HG02798 (cell line): ENCODE data around the gene DNTT.

ENCODE experiments used
- ATAC-seq: cut with Tn5 transposase; IDR thresholded peaks from one replicate; pipeline ENCODE4 v1.9.1; 2021; ENCODE audit warnings: mild to moderate bottlenecking; ENCODE audit not compliant: unreplicated experiment, poor library complexity

DNTT gene

GRCh38 chr10:96371356-96371755, 67.1 kb downstream of the DNTT start:
- no peak for ATAC-seq

- no peak for ATAC-seq
Measured at GRCh38 chr10:96374004-96374403, 69.8 kb downstream of the DNTT start.

- ATAC-seq, result no peak
Measured at GRCh38 chr10:96374639-96374984, 70.4 kb downstream of the DNTT start.

- ATAC-seq, result peak; percentile 77
Measured at GRCh38 chr10:96374985-96375830, 71.0 kb downstream of the DNTT start.

GRCh38 chr10:96376483-96376882, 72.2 kb downstream of the DNTT start:
- ATAC-seq, result peak; percentile 56

GRCh38 chr10:96377816-96378294, 73.6 kb downstream of the DNTT start:
- ATAC-seq, result no peak

- no peak for ATAC-seq
Measured at GRCh38 chr10:96378741-96379140, 74.5 kb downstream of the DNTT start.

GRCh38 chr10:96379758-96380157, 75.5 kb downstream of the DNTT start:
- no peak for ATAC-seq

GRCh38 chr10:96380821-96381220, 76.6 kb downstream of the DNTT start:
- ATAC-seq, result no peak

GRCh38 chr10:96384506-96384905, 80.3 kb downstream of the DNTT start:
- no peak for ATAC-seq

- ATAC-seq, result no peak
Measured at GRCh38 chr10:96387161-96387560, 82.9 kb downstream of the DNTT start.

- no peak for ATAC-seq
Measured at GRCh38 chr10:96387601-96388000, 83.4 kb downstream of the DNTT start.
